ENCODE data around the gene SRC. TPM values are rescaled to one million over a fixed set of nuclear protein-coding genes. Genes with fewer than 3 reads are reported as not detected.

Gene SRC
- total and polyA plus RNA-seq, 2 of the 8 experiments (the other 6 are each of a cell fraction or from before 2014, with no cell fraction given), result 27.6 to 28.8 TPM

GRCh38 chr20:37379967-37380828 lies 34.3 kb downstream of the SRC start:
- H4K91ac ChIP-seq (replicated peaks; ENCODE audit: insufficient read length, low read length), result no peak overlapping the region
- H3K4me2 ChIP-seq (ENCODE audit: insufficient read depth in 1 of 2, low read depth in 2 of 2, low read length in 2 of 2), result no peak overlapping the region
- ChIA-PET CTCF (ENCODE audit: partially characterized antibody) (interaction anchor here (0.7 to 2.1 kb wide), 5 partner anchors 16 to 155 kb away, joined by 3 to 5 read pairs (median 3); no protein-coding TSS in a partner anchor), POLR2A (ENCODE audit: partially characterized antibody) (interaction anchor here (1.2 kb wide), 1 partner anchor 78 kb away, joined by 3 read pairs; no protein-coding TSS in a partner anchor)
- H2AFZ ChIP-seq (ENCODE audit: low read length), result no peak overlapping the region
- no peak overlapping the region for H3K4me3 ChIP-seq (ENCODE audit: extremely low read depth in 1 of 4, insufficient read depth in 2 of 4, low read depth in 3 of 4, low read length in 4 of 4)
- H3K79me2 ChIP-seq (ENCODE audit: control insufficient read depth in 1 of 2, insufficient read depth in 2 of 2, low read length in 2 of 2), result no peaks in the 10 kb centered on the region
- H2AK5ac ChIP-seq (ENCODE audit: low read depth, low read length), result no peak overlapping the region
- no peak overlapping the region for H3K23ac ChIP-seq (ENCODE audit: insufficient read length)
- H3K18ac ChIP-seq (ENCODE audit: extremely low read depth, low read length), result no peak overlapping the region
- no peak overlapping the region for H2BK15ac ChIP-seq (ENCODE audit: low read length)
- no peaks in the 10 kb centered on the region for H3K9me3 ChIP-seq (ENCODE audit: insufficient read depth in 2 of 2, low read depth in 1 of 2, low read length in 1 of 2)
- H3K4me1 ChIP-seq (replicated peaks in 1 of 4; ENCODE audit: control insufficient read depth in 3 of 4, insufficient read depth in 4 of 4, low read length in 3 of 4), result peaks cover 0 to 6% (median 4%) of the 10 kb centered on the region in 4 experiments; a peak in 6 of 7 replicates
- H3K56ac ChIP-seq (replicated peaks; ENCODE audit: insufficient read length, low read depth, low read length), result no peak overlapping the region
- DNase-seq (ENCODE audit: low read depth in 1 of 2, low spot score in 2 of 2), result no peak
- H3K14ac ChIP-seq (ENCODE audit: insufficient read length), result no peak overlapping the region
- H2BK12ac ChIP-seq (ENCODE audit: low read depth, low read length), result no peak overlapping the region
- H3K27me3 ChIP-seq (replicated peaks in 1 of 4; ENCODE audit: control insufficient read depth in 3 of 4, extremely low read depth in 1 of 4, insufficient read depth in 3 of 4, low read length in 3 of 4), result no peaks in the 10 kb centered on the region
- no peak for FAIRE-seq
- no peak overlapping the region for H2BK20ac ChIP-seq (ENCODE audit: low read length)
- peaks cover 2% of the 10 kb centered on the region for H3K79me1 ChIP-seq (ENCODE audit: low read depth, low read length)
- H3K9ac ChIP-seq (replicated peaks in 1 of 4; ENCODE audit: extremely low read depth in 1 of 4, low read depth in 3 of 4, low read length in 3 of 4), result no peak overlapping the region
- no peak overlapping the region for H2BK5ac ChIP-seq (ENCODE audit: low read depth, low read length)
- peaks cover 0 to 2% (median 0%) of the 10 kb centered on the region in 4 experiments; a peak in 2 of 8 replicates for H3K36me3 ChIP-seq (ENCODE audit: control insufficient read depth in 2 of 4, insufficient read depth in 4 of 4, low read length in 3 of 4)
- H3K4ac ChIP-seq (replicated peaks; ENCODE audit: insufficient read length, low read depth, low read length), result no peak overlapping the region
- H4K8ac ChIP-seq (ENCODE audit: extremely low read depth, insufficient read depth, low read length), result no peak overlapping the region
- peaks cover 3% of the 10 kb centered on the region; the same call in 1 of the 2 replicates for H3K23me2 ChIP-seq (ENCODE audit: low read depth, low read length)
- peaks cover 0 to 10% of the 10 kb centered on the region in 2 experiments for H4K20me1 ChIP-seq (replicated peaks in 1 of 2; ENCODE audit: control insufficient read depth in 1 of 2, insufficient read depth in 2 of 2, low read length in 2 of 2)
- H3K27ac ChIP-seq (ENCODE audit: low read depth, low read length), result no peak overlapping the region
- no peak overlapping the region for H4K5ac ChIP-seq (ENCODE audit: insufficient read length, low read depth, low read length)
- no peak for TF ChIP-seq ASH2L (IDR thresholded peaks at IDR 0.05; ENCODE audit: low read length)
- TF ChIP-seq EZH2 (IDR thresholded peaks at IDR 0.05; ENCODE audit: low read depth, low read length, severe bottlenecking), result no peak
- no peak for TF ChIP-seq RAD21 (IDR thresholded peaks at IDR 0.05 in 1 of 2, conservative IDR thresholded peaks at IDR 0.05 in 1 of 2; ENCODE audit: low read depth in 2 of 2, low read length in 2 of 2)
- TF ChIP-seq ZNF274 (IDR thresholded peaks at IDR 0.05; ENCODE audit: borderline replicate concordance, extremely low read depth, low read length), result no peak
- TF ChIP-seq HDAC2 (IDR thresholded peaks at IDR 0.05; ENCODE audit: borderline replicate concordance in 1 of 2, low read depth in 2 of 2, low read length in 2 of 2), result no peak
- TF ChIP-seq GTF2F1 (IDR thresholded peaks at IDR 0.05; ENCODE audit: borderline replicate concordance, low read depth, low read length), result no peak
- no peak for TF ChIP-seq KDM5A (IDR thresholded peaks at IDR 0.05; ENCODE audit: low read length)
- no peak overlapping the region for H2BK120ac ChIP-seq (replicated peaks; ENCODE audit: low read depth, low read length)
- 88% methylated on average over 14 of the region's 14 CpGs; no CpG with 5 or more reads in 1 of the 2 experiments for WGBS, 2 experiments (ENCODE audit: extremely low coverage in 1 of 2, insufficient coverage in 1 of 2, insufficient read length in 1 of 2, insufficient replicate concordance in 2 of 2, low coverage in 1 of 2, low lambda C conversion rate in 2 of 2, missing lambda C conversion rate in 1 of 2)

All from H1 (cell line).